CD8-positive, alpha-beta memory T cell (primary cell): ENCODE measurements around the gene MRPL52. TPM values are rescaled to one million over a fixed set of nuclear protein-coding genes. Genes with fewer than 3 reads are reported as not detected.

Experiments
- CTCF ChIA-PET: fragments of 350-600 bp; sonication (Branson Sonifier 250); formaldehyde crosslinking; loops from one replicate; lab custom pipeline; 2021; ENCODE audit warnings: antibody characterized with exemption; lab: Charles Lee
- POLR2A ChIA-PET: fragments of 350-600 bp; sonication (Branson Sonifier 250); formaldehyde crosslinking; loops from one replicate; lab custom pipeline; 2021; ENCODE audit warnings: antibody characterized with exemption; lab: Charles Lee
- DNase-seq, 5 donors: peaks; one replicate each; pipeline versions ENCODE4 v3.0.0 to v3.0.0-alpha.2; 2020 to 2022; ENCODE audit warnings: mixed read lengths in 1 of 5
- H3K27ac ChIP-seq: one replicate; pipeline ENCODE4 v1.7.0; 2013; ENCODE audit warnings: low read depth, mild to moderate bottlenecking, low read length, moderate library complexity
- H3K27me3 ChIP-seq: 2 replicates; pipeline ENCODE4 v1.7.0; 2013; ENCODE audit warnings: low read length, mild to moderate bottlenecking; ENCODE audit not compliant: insufficient read depth, poor library complexity, severe bottlenecking
- H3K36me3 ChIP-seq: 2 replicates; pipeline ENCODE4 v1.7.0; 2013; ENCODE audit warnings: mild to moderate bottlenecking, low read length, moderate library complexity; ENCODE audit not compliant: insufficient read depth
- H3K4me1 ChIP-seq: 2 replicates; pipeline ENCODE4 v1.7.0; 2013; ENCODE audit warnings: mild to moderate bottlenecking, low read length, moderate library complexity; ENCODE audit not compliant: insufficient read depth
- H3K4me3 ChIP-seq: 2 replicates; pipeline ENCODE4 v1.7.0; 2013; ENCODE audit warnings: mild to moderate bottlenecking, low read length
- H3K9me3 ChIP-seq: 2 replicates; pipeline ENCODE4 v1.7.0; 2013; ENCODE audit warnings: mild to moderate bottlenecking, low read length
- H3K27ac Mint-ChIP-seq, 8 donors: one replicate each; pipeline ENCODE4 v1.8.0; 2020 to 2021; ENCODE audit warnings: mixed read lengths in 8 of 8, mild to moderate bottlenecking in 6 of 8, inconsistent platforms in 3 of 8, moderate library complexity in 3 of 8
- H3K27me3 Mint-ChIP-seq, 2 donors: one replicate each; pipeline ENCODE4 v1.8.0; 2020 to 2021; ENCODE audit warnings: mixed read lengths in 2 of 2, mild to moderate bottlenecking in 1 of 2, moderate library complexity in 1 of 2
- H3K36me3 Mint-ChIP-seq, 3 donors: one replicate each; pipeline ENCODE4 v1.8.0; 2020 to 2021; ENCODE audit warnings: mixed read lengths in 3 of 3, inconsistent platforms in 1 of 3, mild to moderate bottlenecking in 1 of 3
- H3K4me1 Mint-ChIP-seq, 3 donors: one replicate each; pipeline ENCODE4 v1.8.0; 2020 to 2021; ENCODE audit warnings: mixed read lengths in 3 of 3, inconsistent platforms in 1 of 3, mild to moderate bottlenecking in 1 of 3
- H3K4me3 Mint-ChIP-seq, 7 donors: one replicate each; pipeline ENCODE4 v1.8.0; 2020 to 2021; ENCODE audit warnings: mixed read lengths in 7 of 7, mild to moderate bottlenecking in 6 of 7, moderate library complexity in 4 of 7, inconsistent platforms in 2 of 7
- H3K9me3 Mint-ChIP-seq, 5 donors: one replicate each; pipeline ENCODE4 v1.8.0; 2020 to 2022; ENCODE audit warnings: mixed read lengths in 5 of 5, mild to moderate bottlenecking in 3 of 5, moderate library complexity in 2 of 5, inconsistent platforms in 1 of 5
- polyA plus RNA-seq: library from polyadenylated mRNA; unstranded; fragments of 300-500 nt; fragmentation: Illumina TruSeq; gene quantifications from one replicate; pipeline ENCODE4 v1.2.3, GENCODE V29; 2021
- total RNA-seq, 2 experiments: library from RNA; stranded (reverse); gene quantifications; one replicate each; pipeline ENCODE4 v1.2.3, GENCODE V29; 2021

MRPL52 gene
- total and polyA plus RNA-seq, 3 experiments from 2014 or later: 139 to 185 (median 181) TPM

DNA sequence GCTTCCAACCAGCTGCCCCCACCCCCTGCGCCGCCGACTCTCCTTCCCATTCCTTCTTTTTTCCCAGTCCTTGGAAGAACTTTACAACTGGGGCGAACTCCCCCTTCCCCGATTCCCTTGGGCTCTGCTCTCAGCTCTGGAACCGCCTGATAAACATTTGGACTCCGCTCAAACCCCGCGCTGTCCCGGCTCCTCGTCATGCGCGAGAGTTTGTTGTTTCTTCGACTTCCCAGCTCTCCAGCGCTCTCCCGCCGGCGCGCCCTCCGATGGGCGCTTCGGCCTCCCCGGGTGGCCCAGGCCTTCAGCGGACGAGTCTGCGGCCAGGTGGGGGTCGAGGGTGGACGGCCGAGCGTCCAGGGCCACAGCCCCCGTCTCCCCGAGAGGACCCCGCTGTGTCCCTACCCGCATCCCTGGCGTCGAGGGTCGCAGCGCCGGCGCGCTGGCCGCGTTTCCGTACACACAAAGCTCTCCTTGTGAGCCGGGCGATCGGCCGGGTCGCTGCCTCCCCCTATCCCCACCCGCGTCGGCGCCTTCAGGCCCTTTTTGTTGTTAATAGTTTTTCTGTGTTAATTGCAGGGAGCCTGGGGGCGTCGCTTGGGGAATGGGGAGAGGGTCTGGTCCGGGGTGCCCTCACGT, 7.5 kb downstream of the MRPL52 start:
- CTCF ChIA-PET: no interaction called here
- peak overlapping the region; percentile 53 for H3K4me3 ChIP-seq
- H3K27ac Mint-ChIP-seq: peak overlapping the region in 1 of 8 donors; percentile 96
- peaks cover 6 to 28% (median 10%) of the 10 kb centered on the region in 3 donors for H3K36me3 Mint-ChIP-seq
- POLR2A ChIA-PET: interaction anchor here (0.6 kb wide), 1 partner anchor 263 kb away, joined by 3 read pairs; no protein-coding TSS in a partner anchor
- peaks cover 0 to 7% (median 6%) of the 10 kb centered on the region in 3 donors for H3K4me1 Mint-ChIP-seq
- no peaks in the 10 kb centered on the region for H3K9me3 ChIP-seq
- peaks cover 13% of the 10 kb centered on the region for H3K36me3 ChIP-seq
- H3K27me3 ChIP-seq: peaks cover 5% of the 10 kb centered on the region
- no peak overlapping the region for H3K27ac ChIP-seq
- peaks cover 0 to 2% (median 0%) of the 10 kb centered on the region in 5 donors for H3K9me3 Mint-ChIP-seq
- H3K27me3 Mint-ChIP-seq: peaks cover 28 to 31% of the 10 kb centered on the region in 2 donors
- peaks cover 3% of the 10 kb centered on the region for H3K4me1 ChIP-seq
- H3K4me3 Mint-ChIP-seq: peak overlapping the region in 5 of 7 donors; percentile 49 to 64 (median 62)
- DNase-seq: peak in 1 of 5 donors; percentile 16

DNA sequence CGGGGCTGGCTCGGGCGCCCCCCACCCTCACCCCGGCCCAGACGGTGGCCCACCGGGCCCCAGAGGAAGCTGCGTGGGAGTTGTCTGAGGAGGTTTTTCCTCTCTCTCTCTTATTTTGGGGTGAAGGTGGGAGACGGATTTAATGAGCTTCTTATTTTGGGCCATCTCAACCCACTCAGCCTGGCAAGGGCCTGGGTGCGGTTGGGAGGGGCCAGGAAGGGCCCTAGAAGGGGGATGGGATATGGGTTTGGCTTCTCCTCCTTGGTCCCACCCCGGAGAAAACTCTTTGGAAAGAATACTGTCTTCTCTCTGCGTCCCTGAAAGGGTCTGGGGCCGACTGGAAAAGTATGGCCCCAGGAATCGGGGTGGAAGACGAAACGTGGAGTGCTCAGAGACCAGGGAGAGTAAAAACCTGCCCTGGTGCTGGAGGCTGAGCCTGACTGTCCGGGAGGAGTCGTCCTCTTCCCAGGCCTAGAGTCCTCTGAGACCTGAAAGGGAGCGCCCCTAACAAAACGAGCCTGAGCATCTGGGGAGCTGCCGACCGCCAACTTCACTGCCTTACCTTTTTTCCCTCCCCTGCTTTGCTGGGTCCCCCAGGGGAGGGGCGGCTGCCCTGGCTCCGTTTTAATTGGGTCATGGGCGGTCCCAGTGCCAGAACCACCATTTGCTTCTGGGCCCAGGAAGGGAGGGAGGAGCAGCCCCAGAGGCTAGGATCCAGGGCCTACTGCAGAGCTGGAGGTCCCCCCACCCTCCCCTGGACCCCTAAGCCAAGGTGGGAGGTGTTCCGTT, 8.3 kb downstream of the MRPL52 start:
- ChIA-PET POLR2A (no interaction called here), CTCF (interaction anchor here (1.8 to 2.6 kb wide), 3 partner anchors 13 to 15 kb away, joined by 5 to 9 read pairs (median 5); no protein-coding TSS in a partner anchor)
- Mint-ChIP-seq H3K4me3 (peak overlapping the region in 1 of 7 donors; percentile 11), H3K4me1 (peaks cover 0 to 7% (median 6%) of the 10 kb centered on the region in 3 donors), H3K27ac (no peak overlapping the region), H3K9me3 (peaks cover 0 to 2% (median 0%) of the 10 kb centered on the region in 5 donors), H3K27me3 (peaks cover 30 to 37% of the 10 kb centered on the region in 2 donors), H3K36me3 (peaks cover 6 to 28% (median 10%) of the 10 kb centered on the region in 3 donors)
- Histone ChIP-seq H3K27me3 (peaks cover 5% of the 10 kb centered on the region), H3K4me1 (peaks cover 3% of the 10 kb centered on the region), H3K36me3 (peaks cover 13% of the 10 kb centered on the region), H3K9me3 (no peaks in the 10 kb centered on the region), H3K4me3 (no peak overlapping the region), H3K27ac (no peak overlapping the region)
- DNase-seq: no peak

DNA sequence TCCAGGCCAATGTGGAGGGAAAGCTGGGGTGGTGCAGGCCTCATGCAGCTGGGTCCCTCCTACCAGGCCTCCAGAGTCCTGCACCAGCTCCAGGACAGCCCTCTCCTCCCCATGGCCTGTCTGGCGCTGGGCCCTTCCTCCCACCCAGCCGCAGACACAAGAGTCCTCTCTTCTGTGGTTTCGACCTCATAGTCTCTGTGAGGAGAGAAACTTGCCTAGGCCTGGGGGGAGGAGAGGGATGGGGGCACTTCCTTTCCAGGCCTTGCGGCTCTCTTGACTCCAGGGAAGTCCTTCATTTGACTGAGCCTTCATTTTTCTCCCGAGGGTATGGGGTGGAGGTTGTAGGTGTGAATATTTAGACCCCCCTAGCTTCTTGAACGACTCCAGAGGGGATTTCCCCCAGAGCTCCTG, 8.9 kb downstream of the MRPL52 start:
- H3K4me1 Mint-ChIP-seq: peaks cover 0 to 7% (median 6%) of the 10 kb centered on the region in 3 donors
- peak overlapping the region in 1 of 8 donors; percentile 43 for H3K27ac Mint-ChIP-seq
- no peak overlapping the region for H3K4me3 Mint-ChIP-seq
- Histone ChIP-seq H3K4me1 (peaks cover 3% of the 10 kb centered on the region), H3K27me3 (peaks cover 5% of the 10 kb centered on the region), H3K4me3 (no peak overlapping the region), H3K36me3 (peaks cover 7% of the 10 kb centered on the region), H3K9me3 (no peaks in the 10 kb centered on the region), H3K27ac (no peak overlapping the region)
- peaks cover 0 to 2% (median 0%) of the 10 kb centered on the region in 5 donors for H3K9me3 Mint-ChIP-seq
- no peak for DNase-seq
- peaks cover 32 to 42% of the 10 kb centered on the region in 2 donors for H3K27me3 Mint-ChIP-seq
- ChIA-PET POLR2A (interaction anchor here (1.2 kb wide), 1 partner anchor 8 kb away, joined by 4 read pairs; no protein-coding TSS in a partner anchor), CTCF (interaction anchor here (1.8 to 2.6 kb wide), 3 partner anchors 12 to 16 kb away, joined by 5 to 9 read pairs (median 5); no protein-coding TSS in a partner anchor)
- H3K36me3 Mint-ChIP-seq: peaks cover 6 to 24% (median 10%) of the 10 kb centered on the region in 3 donors

DNA sequence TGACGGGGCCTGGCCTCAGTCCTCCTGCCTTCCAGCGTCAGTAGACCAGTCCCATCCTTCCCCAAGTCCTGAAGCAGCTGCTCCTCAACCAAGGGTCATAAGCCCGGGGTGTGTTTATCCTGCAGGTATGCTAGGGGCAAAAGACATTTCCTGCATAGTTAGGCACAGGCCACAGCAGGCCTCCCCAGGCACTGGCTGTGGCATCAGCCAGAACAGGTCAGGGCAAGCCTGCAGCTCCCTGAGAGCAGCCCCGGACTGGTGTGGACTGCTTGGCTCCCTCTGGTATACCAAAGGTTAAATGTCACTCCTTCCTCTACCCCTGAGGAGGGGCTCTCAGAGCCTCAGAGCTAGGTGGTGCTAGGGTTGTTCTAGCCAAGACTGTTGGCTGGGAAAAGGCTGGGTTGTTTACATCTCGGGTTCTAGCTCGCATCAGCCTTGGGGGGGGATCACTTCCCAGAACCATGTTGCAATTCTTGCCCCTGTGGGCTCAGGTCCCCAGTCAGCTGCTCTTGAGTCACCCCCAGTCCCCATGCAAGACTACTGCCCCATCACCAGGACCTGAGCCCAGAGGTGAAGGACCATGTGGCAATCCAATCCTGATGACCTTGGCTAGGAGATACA, 9.6 kb downstream of the MRPL52 start:
- Mint-ChIP-seq H3K36me3 (peaks cover 1 to 18% (median 10%) of the 10 kb centered on the region in 3 donors), H3K27me3 (peaks cover 32 to 43% of the 10 kb centered on the region in 2 donors), H3K27ac (peak overlapping the region in 2 of 8 donors; percentile 43 to 54), H3K4me3 (no peak overlapping the region), H3K9me3 (peaks cover 0 to 2% (median 0%) of the 10 kb centered on the region in 5 donors), H3K4me1 (peaks cover 0 to 7% (median 6%) of the 10 kb centered on the region in 3 donors)
- Histone ChIP-seq H3K4me3 (no peak overlapping the region), H3K36me3 (peaks cover 1% of the 10 kb centered on the region), H3K27me3 (peaks cover 5% of the 10 kb centered on the region), H3K27ac (no peak overlapping the region), H3K9me3 (no peaks in the 10 kb centered on the region), H3K4me1 (peaks cover 3% of the 10 kb centered on the region)
- ChIA-PET CTCF (interaction anchor here (1.3 to 2.6 kb wide), 4 partner anchors 11 to 61 kb away, joined by 4 to 9 read pairs (median 5); no protein-coding TSS in a partner anchor), POLR2A (interaction anchor here (1.2 kb wide), 1 partner anchor 9 kb away, joined by 4 read pairs; no protein-coding TSS in a partner anchor)
- no peak for DNase-seq

DNA sequence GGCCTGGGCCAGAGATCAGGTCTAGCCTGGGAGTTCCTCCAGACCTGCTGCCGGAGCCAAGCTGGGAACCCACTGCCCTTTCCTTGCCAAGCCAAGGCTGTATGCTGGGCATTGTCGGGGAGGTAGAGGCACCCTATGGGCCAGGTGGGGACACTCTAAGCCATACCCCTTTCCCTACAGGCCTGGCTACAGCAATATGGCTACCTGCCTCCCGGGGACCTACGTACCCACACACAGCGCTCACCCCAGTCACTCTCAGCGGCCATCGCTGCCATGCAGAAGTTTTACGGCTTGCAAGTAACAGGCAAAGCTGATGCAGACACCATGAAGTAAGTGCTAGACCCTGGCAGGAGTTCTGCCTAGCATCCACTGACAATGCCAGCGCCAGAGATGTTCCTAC, 11.6 kb downstream of the MRPL52 start:
- peaks cover 38 to 55% of the 10 kb centered on the region in 2 donors for H3K27me3 Mint-ChIP-seq
- ChIA-PET CTCF (interaction anchor here (1.0 to 1.5 kb wide), 4 partner anchors 11 to 18 kb away, joined by 3 to 5 read pairs (median 4); no protein-coding TSS in a partner anchor), POLR2A (no interaction called here)
- Histone ChIP-seq H3K9me3 (no peaks in the 10 kb centered on the region), H3K4me1 (peaks cover 3% of the 10 kb centered on the region), H3K27me3 (peaks cover 5% of the 10 kb centered on the region), H3K27ac (no peak overlapping the region), H3K4me3 (no peak overlapping the region), H3K36me3 (no peaks in the 10 kb centered on the region)
- H3K36me3 Mint-ChIP-seq: peaks cover 0 to 4% (median 0%) of the 10 kb centered on the region in 3 donors
- H3K4me1 Mint-ChIP-seq: peaks cover 0 to 7% (median 5%) of the 10 kb centered on the region in 3 donors
- H3K4me3 Mint-ChIP-seq: no peak overlapping the region
- H3K9me3 Mint-ChIP-seq: peaks cover 0 to 2% (median 0%) of the 10 kb centered on the region in 5 donors
- no peak overlapping the region for H3K27ac Mint-ChIP-seq
- DNase-seq: no peak

DNA sequence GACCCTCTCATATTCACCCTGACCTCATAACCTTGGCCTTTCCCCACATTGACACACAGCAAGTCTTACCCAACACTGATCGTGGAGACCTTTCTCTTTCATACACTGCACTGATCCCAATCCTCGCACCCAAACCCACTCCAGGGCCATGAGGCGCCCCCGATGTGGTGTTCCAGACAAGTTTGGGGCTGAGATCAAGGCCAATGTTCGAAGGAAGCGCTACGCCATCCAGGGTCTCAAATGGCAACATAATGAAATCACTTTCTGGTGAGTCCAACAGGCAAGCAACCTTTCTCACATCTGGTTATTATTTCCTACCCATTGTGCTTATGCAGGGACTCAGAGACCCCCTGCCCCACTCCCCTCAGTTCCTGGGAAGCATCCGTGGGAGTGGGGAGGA, 12.1 kb downstream of the MRPL52 start:
- Mint-ChIP-seq H3K27me3 (peaks cover 38 to 60% of the 10 kb centered on the region in 2 donors), H3K4me1 (peaks cover 0 to 7% (median 5%) of the 10 kb centered on the region in 3 donors), H3K4me3 (no peak overlapping the region), H3K36me3 (peaks cover 0 to 4% (median 0%) of the 10 kb centered on the region in 3 donors), H3K9me3 (peaks cover 0 to 2% (median 0%) of the 10 kb centered on the region in 5 donors), H3K27ac (no peak overlapping the region)
- Histone ChIP-seq H3K4me1 (peaks cover 3% of the 10 kb centered on the region), H3K36me3 (no peaks in the 10 kb centered on the region), H3K27me3 (peaks cover 5% of the 10 kb centered on the region), H3K27ac (no peak overlapping the region), H3K4me3 (no peak overlapping the region), H3K9me3 (no peaks in the 10 kb centered on the region)
- POLR2A ChIA-PET: no interaction called here
- CTCF ChIA-PET: interaction anchor here (1.1 to 1.5 kb wide), 2 partner anchors 11 to 14 kb away, joined by 4 to 5 read pairs; no protein-coding TSS in a partner anchor
- DNase-seq: no peak
